Stimulated activated CD4-positive, alpha-beta T cell treated with anti-CD3 and anti-CD28 coated beads, Interleukin-4, amount 100 ng/mL, for 48 hours (primary cell): ENCODE measurements around the gene BFSP2.
"Not testable (repeated sequence)": the region's sequence is repeated elsewhere in the genome, so short reads cannot be mapped to it uniquely, and the experiment has no call there.

Experiments
- DNase-seq, 2 donors: peaks; one replicate each; pipeline ENCODE4 v3.0.0-alpha.2; 2020; ENCODE audit warnings: low read depth in 2 of 2

BFSP2 gene

DNA sequence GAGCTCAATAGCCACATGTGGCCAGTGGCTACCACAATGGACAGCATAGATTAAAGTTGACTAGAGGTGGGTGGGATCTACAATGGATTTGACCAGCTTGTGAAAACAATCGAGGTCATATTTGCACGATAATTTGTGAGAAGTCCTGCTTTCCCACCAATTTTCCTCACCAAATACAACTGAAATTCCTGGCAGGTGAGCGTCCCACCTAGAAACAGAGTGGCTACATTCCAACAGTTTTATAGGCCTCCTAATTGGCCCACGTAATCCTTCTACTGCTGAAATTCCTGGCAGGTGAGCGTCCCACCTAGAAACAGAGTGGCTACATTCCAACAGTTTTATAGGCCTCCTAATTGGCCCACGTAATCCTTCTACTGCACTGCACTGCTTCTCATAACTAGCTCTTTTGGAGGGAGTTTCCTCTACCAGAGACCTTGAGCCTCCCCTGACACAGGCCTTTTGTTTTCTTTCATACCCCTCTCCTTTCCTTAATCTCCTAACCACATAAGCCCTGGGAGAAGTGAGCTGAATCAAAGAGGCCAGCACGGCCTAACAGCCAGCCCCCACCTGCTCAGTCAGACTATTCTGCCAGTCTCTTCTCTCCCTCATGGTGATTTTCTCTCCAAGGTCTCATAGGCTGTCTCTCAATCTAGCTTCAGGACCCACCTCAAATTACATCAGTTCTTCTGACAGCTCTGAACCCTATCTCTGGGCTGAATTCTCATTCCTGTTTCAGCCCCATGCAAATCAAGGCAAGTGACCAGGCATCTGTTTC, 80.2 kb downstream of the BFSP2 start:
- no peak for DNase-seq

DNA sequence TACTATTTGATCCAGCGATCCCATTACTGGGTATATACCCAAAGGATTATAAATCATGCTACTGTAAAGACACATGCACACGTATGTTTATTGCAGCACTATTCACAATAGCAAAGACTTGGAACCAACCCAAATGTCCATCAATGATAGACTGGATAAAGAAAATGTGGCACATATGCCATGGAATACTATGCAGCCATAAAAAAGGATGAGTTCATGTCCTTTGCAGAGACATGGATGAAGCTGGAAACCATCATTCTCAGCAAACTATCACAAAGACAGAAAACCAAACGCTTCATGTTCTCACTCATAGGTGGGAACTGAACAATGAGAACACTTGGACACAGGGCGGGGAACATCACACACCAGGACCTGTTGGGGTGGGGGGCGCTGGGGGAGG, 82.6 kb downstream of the BFSP2 start:
- DNase-seq, result not testable (repeated sequence)

DNA sequence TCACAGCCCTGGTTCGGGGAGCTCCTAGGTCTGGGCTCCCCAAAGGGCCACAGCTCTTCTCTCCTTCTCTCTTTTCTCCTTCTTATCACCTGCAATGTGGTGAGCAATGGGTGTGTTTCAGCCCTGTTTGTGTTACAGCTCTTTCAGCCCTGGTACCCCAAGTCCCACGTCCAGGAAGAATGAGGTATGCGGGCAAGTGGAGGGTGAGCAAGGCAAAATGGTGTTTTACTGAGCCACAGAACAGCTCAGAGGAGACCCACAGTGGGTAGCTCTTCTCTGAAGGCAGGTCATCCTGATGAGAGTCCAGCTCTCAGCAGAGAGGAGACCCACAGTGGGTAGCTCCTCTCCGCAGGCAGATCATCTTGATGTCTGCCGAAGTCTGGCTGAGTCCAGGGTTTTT, 86.8 kb downstream of the BFSP2 start:
- DNase-seq, result no peak

DNA sequence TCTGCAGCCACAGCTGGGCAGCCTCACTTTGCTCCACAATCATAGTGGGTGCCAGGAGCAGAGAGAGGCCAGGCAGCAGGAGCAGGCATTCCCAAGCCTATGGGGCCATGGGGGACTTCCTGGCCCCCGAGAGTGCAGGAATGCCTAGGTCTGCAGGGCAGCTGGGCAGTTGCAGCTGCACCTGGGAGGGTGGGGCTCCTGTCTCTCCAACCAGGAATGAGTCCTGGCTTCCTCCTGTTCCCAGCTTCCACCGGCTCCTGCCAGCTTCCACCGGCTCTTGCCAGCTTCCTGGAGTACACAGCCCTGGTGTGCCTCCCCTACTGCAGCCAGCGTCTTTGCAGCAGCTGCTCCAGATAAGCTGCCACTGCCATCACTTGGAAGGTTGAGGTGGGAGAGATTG, 87.3 kb downstream of the BFSP2 start:
- DNase-seq, result no peak

DNA sequence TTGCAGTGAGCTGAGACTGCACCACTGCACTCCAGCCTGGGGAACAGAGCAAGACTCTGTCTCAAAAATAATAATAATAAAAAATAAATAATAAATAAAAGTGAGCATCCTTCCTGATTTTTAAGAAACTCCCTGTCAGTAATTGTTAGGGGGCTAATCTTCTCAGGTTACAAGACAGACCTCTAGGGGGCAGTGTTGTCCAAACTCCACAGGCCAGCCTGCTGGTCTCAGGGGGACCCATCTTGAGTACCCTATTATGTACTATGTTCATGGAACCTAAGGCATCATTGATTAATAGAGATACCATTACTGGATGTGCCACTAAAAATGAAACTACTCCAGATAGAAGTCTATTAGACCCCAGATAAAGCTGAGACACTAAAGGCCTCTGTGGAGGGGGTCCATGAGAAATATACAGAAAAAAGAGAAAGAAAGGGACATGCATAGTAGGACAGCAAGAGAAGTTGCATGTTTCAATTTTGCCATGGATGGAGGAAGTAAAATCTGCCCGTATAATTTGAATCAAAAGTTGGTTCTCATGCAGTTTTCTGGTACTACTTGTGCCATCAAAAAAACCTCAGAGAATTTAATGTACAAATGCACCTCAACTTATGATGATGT, 88.2 kb downstream of the BFSP2 start:
- peak in 1 of 2 donors; percentile 39 for DNase-seq

DNA sequence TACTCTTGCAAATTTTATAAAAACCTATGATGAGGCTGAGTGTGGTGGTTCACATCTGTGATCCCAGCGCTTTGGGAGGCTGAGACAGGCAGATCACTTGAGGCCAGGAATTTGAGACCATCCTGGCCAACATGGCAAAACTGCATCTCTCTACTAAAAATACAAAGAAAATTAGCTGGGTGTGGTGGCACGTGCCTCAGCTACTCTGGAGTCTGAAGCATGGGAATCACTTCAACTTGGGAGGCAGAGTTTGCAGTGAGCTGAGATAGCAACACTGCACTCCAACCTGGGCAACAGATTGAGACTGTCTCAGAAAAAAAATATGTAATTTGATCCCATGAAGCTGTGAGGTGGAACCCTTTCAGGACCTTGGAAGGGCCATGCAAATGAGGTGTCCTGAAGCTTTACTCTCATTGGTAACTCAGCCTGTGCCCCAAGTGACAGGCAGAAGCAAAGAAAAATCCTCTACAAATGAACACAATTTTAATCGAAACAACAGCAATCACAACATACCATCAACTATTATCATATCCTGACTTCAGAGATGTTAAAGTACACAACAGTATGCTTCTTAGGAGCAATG, 89.0 kb downstream of the BFSP2 start:
- no peak for DNase-seq

DNA sequence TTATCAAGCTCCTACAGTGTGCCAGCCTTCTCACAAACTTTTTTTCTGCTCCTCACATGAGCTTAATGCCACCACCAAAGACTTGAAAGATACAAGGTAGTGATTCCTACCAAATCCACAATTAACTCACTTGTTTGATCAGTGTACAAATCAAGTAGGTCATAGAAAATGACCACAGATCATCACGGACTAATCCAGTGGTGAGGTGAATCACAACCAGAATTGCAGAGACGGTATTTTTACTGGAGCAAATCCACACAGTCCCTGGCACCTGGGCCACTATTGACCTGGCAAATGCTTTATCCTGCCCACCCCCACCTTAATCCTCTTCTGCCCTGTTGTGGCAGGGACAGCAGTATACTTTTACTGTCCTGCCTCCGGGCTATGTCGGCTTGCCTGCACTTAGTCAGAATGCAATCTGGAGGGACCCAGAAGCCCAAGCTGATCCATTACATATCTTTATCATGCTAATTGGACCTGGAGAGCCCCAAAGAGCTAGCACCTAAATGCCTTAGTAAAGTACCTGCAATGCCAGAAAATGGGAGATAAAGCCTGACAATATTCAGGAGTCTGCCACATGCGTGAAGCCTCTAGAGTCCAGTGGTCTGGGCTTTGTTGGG, 89.7 kb downstream of the BFSP2 start:
- DNase-seq, result no peak

DNA sequence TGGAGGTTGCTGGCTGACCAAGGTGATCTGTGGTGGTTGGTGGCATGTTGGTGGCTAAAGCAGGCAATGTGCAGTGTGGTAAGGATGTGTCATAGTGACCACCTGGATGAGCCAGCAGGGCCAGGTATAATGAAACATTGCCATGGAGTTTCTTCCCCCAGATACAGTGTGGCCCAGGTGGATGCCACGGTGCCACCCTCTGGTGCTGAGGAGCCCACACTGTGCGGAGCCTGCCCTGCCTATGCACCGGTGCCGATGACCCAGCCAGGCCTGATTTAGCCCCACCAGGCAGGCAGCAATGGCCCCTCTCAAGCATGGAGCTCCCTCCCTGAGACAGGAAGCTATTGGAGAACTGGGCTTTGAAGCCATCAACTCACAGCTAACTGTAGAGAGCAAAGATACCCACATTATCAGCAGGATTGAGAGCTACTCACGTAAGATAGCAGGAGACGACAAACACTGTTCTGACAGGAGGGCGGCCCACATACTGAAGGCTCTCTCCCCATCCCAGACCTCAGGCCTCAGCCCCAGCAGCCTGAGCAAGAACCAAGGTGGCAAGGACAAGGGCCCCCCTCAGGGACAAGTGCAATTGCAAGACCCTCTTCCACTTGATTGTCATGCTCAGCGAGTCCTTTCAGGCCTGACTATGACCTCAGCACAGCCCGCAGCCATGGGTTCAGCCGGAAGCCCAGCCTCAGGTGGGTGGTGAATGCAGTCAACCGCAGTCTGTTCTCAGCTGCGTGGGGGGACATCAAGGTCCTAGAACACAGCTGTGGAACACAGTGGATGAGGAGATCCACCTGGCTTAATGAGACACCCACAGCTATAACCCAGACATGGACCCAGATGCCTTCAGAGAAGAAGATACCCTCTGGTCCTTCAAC, 90.9 kb downstream of the BFSP2 start:
- peak; percentile 51 to 59 for DNase-seq

DNA sequence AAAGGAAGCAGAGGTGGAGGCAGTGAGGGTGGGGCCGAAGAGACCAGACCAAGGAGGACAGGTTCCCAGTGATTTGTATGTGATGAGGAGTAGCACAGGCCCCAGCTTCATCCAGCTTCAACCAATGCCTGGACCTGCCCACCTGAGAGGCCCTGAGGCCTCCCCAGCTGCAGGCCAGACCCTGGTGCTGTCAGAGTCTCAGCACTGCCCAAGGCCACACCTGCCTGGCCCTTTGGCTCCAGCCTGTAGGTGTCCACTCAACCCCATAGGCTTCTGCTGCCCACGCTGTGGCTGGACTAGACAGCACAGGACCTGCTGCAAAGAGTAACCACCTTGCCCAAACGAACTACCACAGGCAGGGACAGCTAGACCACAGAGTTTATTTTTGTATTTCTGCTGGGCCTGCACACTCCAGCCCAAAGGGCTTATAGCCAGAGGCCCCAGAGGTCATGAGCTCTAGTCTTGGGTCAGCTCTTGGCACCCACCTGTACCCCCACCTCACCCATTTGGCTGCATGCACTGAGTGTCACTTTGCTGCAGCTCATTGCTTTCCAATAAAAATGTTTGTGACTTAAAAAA, 91.7 kb downstream of the BFSP2 start:
- no peak for DNase-seq

DNA sequence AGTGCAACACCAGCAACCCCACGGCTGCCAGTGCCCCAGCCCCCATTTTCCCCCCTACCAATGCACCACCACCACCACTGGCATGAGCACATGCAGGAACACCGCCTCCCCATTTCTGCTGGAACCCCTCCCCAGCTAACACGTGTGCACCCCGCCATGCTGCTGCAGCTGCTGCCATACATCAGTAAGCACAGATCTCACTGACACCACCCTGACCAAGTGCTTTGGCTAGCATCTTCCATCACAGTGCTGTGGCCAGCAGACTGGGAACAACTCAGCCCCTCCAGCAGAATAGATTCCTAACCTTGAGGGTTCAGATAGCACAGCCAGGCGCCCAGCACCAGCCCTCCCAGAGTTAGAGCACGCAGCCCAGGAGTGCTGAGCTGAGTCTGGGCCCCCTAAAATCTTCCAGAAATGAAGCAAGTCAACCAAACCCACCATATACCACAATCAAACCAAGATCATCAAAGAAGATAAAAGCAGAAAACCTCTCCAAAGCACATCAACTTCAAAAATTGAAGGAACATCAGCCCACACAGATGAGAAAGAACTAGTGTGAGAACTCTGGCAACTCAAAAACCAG, 92.4 kb downstream of the BFSP2 start:
- no peak for DNase-seq

DNA sequence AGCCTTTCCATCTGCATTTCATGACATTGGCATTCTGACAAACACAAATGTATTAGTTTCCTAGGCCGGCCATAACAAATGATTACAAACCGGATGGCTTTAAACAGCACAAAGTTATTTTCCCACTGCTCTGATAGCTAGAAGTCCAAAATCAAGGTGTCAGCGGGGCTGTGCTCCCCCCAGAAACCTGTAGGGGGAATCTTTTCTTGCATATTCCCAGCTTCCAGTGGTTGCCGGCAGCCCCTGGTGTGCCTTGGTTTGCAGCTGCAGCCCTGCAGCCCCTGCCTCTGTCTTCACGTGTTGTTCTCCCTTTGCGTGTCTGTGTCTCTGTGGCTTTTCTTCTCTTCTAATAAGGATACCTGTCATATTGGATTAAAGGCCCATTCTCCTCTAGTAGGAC, 94.6 kb downstream of the BFSP2 start:
- DNase-seq, result no peak

DNA sequence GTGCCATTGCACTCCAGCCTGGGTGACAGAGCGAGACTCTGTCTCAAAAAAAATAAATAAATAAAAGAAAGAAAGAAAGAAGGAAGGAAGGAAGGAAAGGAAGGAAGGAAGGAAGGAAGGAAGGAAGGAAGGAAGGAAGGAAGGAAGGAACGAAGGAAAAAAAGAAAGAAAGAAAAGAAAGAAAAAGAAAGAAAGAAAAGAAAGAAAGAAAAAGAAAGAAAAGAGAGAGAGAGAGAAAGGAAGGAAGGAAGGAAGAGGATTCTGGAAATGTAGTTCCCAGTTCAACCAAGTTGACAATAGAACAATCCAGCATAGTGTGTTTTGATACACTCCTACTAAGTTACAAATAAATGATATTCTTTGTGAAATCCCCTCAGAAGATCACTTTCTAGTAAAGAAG, 102.7 kb downstream of the BFSP2 start:
- DNase-seq, result not testable (repeated sequence)

DNA sequence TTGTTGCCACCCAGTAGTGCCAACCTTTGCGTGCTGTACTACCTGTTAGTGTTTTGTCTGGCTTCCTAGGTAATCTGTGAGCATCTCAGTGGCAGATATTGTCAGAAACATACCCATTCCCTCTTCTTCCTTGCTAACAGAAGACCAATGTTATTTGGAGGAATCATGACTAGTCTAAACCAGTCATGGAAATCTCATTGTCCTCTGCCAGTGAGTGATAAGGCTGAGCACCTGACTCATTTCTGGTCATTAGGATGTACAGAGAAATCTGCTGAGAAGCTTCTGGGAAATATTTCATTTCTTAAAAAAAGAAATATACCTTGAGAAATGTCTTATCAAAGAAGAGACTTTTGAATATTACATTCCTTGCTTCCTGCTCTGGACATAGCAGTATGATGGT, 103.6 kb downstream of the BFSP2 start:
- no peak for DNase-seq

DNA sequence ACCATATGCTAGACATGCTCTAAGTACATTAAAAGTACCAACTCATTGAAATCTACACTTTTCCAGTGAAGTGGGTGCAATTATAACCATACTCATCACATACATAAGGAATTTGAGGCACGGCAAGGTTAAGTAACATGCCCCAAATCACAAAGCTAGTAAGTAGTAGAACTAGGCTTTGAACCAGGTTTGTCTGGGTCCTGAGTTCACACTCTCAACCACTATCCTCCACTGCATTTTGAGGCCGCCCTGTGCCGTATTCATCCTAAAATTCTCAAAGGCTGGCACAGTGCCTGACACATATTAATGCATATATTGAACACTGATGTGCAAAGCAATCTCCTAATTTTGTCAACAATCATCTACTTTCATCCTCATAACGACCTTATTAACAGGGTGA, 104.9 kb downstream of the BFSP2 start:
- no peak for DNase-seq

DNA sequence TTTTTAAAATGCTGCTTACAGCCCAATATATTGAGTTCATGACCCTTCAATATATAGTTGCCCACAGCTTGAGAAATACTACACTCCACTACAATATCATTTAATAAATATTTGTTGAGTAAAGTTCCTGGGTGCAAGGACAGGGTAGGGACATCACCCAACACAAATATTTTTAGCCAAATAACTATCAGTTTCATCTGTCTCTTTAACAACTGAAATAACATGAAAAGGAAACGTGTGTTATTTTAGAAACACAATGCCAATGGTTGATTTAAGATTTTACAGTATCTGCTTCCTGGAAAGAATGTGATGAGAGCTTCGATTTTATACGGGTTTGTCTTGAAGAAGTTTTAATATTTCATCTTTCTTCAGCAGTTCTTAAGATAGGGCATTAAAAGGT, 106.0 kb downstream of the BFSP2 start:
- DNase-seq, result no peak

DNA sequence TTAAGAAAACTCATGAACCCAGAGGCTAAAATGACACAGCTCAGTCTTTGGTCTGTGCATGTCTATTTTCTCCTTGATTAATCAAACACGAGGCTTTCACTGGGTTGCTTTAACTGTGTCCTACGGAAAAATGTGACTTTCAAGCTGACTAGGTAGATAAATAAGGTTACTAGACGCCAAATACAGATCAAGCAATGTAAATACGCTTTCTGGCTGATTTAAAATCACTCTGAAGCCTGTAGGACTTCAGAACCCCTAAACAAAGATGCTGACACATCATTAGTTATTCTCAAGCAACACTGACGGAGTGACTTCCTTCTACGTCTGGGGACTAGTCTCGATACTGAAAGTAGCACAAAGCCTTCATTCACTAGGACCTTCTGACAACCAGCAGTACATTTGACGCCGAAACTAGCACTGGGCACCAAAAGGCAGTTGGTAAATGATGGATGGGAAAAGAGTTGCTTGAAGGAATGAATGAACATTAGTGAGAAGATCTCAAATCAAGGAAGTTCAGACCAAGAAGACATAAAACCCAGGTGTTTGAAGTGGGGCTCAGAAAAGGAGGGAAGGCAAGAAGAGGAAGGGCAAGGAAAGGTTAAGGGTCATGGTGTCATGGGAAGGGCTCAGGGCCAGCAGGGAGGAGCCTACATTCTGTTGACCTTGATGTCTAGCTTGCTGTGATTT, 106.5 kb downstream of the BFSP2 start:
- DNase-seq, result no peak

DNA sequence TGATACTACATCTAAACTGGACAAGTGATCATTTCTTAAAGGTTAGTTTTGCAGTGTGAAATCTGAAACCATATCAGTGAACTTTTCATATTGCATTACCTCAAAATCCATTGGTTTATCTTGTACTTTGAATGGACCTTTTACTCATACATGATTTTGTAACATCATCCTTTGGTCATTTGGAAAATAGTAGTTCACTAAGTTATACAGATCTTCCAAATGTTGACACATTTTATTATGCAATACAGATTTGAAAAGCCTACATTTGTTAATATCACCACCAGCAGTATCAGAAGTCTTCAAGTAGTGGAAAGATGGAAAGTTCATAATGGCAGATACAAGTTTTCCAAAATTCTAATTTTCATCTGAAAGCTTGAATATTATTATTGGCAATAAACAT, 109.6 kb downstream of the BFSP2 start:
- DNase-seq, result no peak

DNA sequence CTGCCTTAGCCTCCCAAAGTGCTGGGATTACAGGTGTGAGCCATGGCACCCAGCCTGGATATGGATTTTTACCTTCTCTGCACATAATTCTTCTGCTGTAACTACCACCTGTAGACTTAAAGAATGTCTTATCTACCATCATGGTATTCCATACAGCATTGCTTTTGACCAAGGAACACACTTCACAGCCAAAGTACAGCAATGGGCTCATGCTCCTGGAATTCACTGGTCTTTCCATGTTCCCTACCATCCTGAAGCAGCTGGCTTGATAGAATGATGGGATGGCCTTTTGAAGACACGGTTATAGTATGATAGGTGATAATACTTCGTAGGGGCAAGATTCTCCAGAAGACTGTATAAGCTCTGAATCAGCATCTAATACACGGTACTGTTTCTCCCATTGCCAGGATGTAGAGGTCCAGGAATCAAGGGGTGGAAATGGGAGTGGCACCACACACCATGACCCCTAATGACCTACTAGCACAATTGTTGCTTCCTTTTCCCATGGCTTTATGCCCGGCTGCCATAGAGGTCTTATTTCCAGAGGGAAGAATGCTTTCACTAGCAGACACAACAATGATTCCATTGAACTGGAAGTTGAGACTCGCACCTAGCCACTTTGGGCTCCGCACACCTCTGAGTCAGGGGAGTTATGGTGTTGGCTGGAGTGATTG, 112.7 kb downstream of the BFSP2 start:
- no peak for DNase-seq

DNA sequence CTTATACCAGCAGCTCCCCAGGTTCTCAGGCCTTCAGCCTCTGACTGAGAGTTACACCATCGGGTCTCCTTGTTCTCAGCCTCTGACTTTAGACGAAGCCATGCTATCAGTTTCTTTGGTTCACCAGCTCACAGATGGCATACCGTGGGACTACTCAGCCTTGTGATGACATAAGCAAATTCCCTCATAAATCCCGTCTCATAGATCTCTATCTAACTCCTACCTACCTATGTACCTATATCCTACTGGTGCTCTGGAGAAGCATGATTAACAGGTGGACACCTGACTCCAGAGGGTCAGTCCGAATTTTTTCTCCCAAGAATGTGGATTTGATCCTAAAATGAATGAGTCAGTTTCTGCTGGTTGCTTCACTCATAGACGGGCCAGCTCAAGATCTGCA, 114.6 kb downstream of the BFSP2 start:
- DNase-seq, result no peak

DNA sequence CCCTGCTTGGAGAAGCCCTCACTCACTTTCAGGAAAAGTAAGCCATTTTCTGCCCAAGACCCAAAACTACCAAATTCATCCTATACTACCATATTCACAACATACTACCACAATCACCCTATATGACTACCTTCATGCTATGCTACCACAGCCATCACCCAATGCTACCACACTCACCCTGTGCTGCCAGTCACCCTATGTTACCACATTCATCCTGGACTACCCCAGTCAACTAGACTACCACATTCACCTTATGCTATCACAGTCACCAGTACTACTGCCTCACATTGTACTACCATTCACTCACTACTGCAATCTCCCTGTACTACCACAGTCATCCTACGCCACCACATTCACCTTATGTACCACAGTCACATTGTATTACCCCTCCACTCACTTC, 115.3 kb downstream of the BFSP2 start:
- no peak for DNase-seq
